GM19463 (cell line): ENCODE measurements around the gene QPCTL.
"Not testable (repeated sequence)": the region's sequence is repeated elsewhere in the genome, so short reads cannot be mapped to it uniquely, and the experiment has no call there.

Experiments
- ATAC-seq: cut with Tn5 transposase; IDR thresholded peaks from one replicate; pipeline ENCODE4 v1.9.1; 2021; ENCODE audit warnings: mild to moderate bottlenecking, moderate library complexity; ENCODE audit not compliant: unreplicated experiment

Gene QPCTL

GRCh38 chr19:45716359-45717130 is 24.1 kb downstream of the QPCTL start:
- ATAC-seq: no peak

DNA sequence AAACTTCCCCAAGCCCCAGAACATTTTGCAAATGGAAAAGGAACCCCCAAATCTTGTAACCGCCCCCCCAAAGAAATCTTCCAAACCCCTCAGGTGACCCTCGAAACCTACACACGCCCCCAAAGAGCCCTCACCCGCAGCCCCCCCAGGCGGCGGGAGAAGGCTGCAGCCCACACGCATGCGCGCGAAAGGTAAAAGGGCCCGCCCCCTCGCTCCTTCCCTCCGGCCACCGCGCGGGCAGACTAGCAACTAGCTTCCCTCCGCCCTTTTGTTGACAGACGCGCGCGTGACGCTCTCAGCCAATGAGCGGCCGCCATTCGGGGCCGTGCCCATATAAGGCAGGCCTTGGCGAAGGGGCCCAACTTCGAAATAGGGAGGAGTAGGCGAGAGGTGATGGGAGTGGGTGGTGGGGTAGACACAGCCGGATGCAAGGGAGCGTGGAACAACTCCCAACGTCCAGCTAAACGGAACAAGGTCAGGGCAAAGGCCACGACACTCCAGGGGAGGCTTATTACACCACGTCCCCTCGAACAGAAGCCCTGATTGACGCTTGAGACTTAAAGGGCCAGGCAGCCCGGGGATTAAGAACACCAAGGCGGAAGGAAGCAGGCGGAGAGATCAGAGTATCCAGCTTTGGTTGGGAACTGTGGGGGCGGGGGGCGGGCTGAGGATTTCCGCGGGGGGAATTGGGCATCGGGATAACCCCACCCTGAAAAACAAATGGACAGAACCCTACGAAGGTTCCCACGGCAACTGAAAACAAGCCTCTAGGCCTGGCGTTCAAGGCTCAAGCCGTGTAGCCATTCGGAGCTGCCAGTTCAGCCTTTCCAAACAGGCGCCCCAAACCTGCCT is 24.9 kb downstream of the QPCTL start:
- ATAC-seq: peak; percentile 89

GRCh38 chr19:45717983-45718650 is 25.7 kb downstream of the QPCTL start:
- ATAC-seq: no peak

GRCh38 chr19:45720065-45720464 is 27.6 kb downstream of the QPCTL start:
- not testable (repeated sequence) for ATAC-seq

DNA sequence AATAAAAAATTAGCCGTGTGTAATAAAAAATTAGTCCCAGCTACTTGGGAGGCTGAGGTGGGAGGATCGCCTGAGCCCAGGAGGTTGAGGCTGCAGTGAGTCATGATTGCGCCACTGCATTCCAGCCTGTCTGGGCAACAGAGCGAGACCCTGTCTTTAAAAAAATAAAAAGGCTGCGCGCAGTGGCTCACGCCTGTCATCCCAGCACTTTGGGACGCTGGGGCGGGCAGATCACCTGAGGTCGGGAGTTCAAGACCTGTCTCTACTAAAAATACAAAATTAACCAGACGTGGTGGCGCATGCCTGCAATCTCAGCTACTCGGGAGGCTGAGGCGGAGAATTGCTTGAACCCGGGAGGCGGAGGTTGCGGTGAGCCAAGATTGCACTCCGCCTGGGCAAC is 36.2 kb downstream of the QPCTL start:
- ATAC-seq: not testable (repeated sequence)

DNA sequence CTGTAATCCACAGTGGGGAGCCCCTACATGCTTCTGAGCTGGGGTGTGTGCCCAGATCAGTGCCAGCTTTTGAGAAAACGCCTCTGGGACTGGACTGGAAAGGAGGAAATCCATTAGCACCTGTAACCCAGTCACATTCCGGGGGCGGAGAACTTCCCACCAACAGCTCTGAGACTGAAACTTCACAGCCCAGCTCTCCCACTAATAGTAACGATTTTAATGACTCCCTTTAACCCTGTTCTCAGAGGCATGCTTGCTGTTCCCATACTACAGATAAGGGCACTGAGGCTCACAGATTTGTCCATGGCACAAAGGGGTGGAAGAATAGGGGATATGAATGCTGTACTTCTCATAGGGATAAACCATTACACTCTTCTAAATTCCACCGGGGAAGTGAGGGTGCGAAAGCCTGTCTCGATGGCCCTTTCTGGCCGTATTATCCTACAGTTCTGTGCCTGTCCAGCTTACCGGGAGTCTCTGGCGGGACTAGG is 37.4 kb downstream of the QPCTL start:
- ATAC-seq: no peak

DNA sequence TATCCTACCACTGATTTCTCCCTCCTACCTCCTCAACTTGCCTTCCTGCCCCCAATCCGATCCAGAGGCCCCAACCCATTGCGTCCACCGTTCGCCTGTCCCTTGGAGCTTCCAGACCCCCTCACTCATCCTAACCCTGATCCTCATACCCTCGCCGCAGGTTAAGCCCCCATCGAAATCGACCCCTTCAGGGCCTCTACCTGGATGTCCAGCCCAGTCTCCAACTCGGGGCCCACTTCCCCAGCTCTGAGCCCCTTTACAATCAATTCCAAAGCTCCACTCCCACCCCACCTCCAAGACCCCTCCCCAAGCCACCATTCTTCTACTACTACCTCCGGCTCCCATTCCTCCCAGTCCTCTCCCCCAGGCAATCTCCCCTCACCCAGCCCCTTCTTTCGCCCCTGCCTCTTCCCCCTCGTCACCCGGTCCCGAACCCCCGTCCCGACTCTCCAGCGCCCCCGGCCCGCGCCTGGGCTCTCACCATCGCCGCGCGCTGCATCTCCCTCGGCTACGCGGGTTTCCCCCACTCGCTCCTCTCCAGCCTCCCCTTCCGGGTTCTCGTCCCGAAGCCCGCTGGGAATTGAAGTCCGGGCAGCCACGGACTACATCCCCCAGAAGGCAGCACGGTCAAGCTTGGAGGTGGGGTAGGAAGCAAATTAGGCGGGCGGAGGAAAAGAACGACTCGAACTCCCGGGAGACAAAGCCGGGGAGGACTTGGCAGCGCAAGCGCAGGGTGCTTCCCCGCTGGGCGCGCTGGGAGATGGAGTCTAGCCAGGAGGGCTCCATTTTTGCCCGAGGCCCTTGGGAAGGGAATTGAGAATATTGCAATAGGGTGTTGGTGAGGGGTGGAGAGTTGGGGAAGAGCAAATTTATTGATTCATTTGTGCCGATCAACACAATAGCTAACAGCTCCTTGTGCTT is 38.2 kb downstream of the QPCTL start, which contains the start of gene FBXO46:
Gene FBXO46, minus strand, starts transcription at position 529 of the 921 bp plus-strand sequence. CDS start 17,401 bp downstream, outside the sequence.
- ATAC-seq: peak; percentile 87

DNA sequence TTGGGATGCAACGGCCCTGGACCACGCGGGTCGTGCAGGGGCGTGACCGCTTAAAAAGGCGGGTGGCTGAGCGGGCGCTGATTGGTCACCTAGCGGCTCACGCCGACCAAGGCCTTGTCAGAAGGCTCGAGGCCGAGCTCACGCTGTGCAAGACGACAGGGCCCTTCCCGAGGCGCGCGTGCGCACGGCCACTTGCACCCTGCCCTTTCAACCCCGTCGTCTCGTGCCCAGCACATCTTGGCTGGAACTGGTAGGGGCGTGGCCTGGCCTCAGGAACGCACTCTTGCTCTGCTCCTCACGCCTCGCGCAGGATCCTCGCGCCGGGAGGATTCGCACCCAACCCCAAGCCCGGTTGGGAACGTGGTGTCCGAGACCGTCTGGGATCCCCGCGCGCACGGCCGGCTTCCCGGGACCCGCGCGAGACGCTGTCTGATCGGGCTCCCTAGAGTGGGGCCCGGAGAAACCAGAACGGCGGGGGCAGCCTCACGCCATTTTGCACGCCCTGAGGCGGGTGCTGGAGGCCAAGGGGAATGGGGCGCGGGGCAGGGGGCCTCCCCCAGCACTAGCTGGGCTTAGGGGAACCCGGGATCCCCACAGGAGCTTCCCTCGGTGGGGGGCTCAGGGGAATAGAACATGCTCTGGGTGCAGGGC is 40.8 kb downstream of the QPCTL start, which contains the start of gene MEIOSIN:
Gene MEIOSIN, plus strand, starts transcription at position 280 of the 651 bp plus-strand sequence. CDS start 1,938 bp downstream, outside the sequence.
- ATAC-seq: no peak

- ATAC-seq: no peak
Observed at GRCh38 chr19:45739498-45740439, 47.3 kb downstream of the QPCTL start.

GRCh38 chr19:45742969-45743368 is 50.5 kb downstream of the QPCTL start:
- no peak for ATAC-seq

DNA sequence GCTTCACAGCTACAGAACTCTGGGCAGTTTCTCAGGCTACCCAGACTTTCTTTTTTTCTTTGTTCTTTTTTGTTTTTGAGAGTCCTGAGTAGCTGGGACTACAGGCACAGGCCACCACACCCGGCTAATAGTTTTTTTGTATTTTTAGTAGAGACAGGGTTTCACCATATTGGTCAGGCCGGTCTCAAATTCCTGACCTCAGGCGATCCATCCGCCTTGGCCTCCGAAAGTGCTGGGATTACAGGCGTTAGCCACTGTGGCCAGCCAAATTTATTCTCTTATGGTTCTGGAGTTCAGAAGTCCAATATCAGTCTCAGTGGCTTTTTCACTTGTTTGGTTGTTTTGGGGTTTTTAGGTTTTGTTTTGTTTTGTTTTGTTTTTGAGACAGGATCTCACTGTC is 53.1 kb downstream of the QPCTL start:
- no peak for ATAC-seq

- no peak for ATAC-seq
Observed at GRCh38 chr19:45746866-45747265, 54.4 kb downstream of the QPCTL start.

DNA sequence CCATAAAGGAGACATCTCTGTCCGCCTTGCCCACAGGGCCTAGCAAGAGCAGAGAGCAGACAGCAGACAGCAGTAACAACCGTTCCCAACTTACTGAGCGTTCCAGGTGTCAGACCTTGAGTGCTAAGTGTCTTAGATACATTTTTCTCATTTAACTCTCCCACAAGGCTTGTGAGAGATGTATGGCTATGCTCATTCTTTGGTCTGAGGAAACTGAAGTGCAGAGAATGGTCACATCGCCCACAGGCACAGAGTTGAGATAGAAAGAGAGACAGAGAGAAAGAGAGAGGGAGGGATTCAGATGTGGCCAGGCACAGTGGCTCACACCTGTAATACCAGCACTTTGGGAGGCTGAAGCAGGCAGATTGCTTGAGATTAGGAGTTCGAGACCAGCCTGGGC is 55.0 kb downstream of the QPCTL start:
- ATAC-seq: no peak

- ATAC-seq: not testable (repeated sequence)
Observed at GRCh38 chr19:45751483-45751882, 59.0 kb downstream of the QPCTL start.

- ATAC-seq: no peak
Observed at GRCh38 chr19:45752639-45753038, 60.2 kb downstream of the QPCTL start.

DNA sequence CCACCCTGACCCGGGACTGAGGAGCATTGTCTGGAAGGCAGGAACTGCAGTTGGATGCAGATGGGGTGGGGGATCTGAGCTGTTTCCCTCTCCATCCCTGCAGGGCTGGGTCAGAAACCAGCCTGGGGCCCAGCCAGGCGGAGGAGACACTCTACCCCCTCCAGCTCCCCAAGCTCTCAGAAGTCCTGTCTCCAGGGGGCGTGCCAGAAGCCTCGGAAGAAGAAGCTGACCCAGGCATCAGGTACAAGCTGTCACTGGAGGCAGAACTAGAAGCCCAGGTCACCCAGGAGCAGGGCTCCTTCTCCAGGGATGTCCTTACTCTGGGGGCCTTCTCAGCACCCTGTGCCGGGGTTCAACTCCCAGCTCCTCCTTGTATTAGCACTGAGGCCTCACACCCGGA is 61.1 kb downstream of the QPCTL start:
- ATAC-seq: no peak
